GM12891 (cell line): Measurements from ENCODE around the gene KCNK16.
A peak's percentile ranks its signal among the peaks of the same experiment; 100 is the strongest.

Experiments used
- DNase-seq: peaks from one replicate; pipeline ENCODE4 v3.0.0; 2011; ENCODE audit warnings: low spot score; ENCODE audit not compliant: insufficient read length
- FAIRE-seq: peaks from 2 replicates; lab custom pipeline; 2011; peaks lifted over from hg19 to GRCh38; lab: Jason Lieb, UNC
- PAX5 ChIP-seq: IDR thresholded peaks from 2 replicates; pipeline ENCODE4 v1.6.1; 2011; ENCODE audit warnings: low read length, moderate library complexity, mild to moderate bottlenecking; ENCODE audit not compliant: insufficient read depth, severe bottlenecking
- POLR2A ChIP-seq: IDR thresholded peaks from 2 replicates; pipeline ENCODE4 v1.6.1; 2011; ENCODE audit warnings: low read depth, low read length, control low read depth
- POLR2AphosphoS5 ChIP-seq: IDR thresholded peaks from 2 replicates; pipeline ENCODE4 v1.6.1; 2011; ENCODE audit warnings: low read depth, low read length, control low read depth
- POU2F2 ChIP-seq: IDR thresholded peaks from 2 replicates; pipeline ENCODE4 v1.6.1; 2011; ENCODE audit warnings: low read depth, mild to moderate bottlenecking, control low read depth, low read length, moderate library complexity
- SPI1 ChIP-seq: IDR thresholded peaks from 2 replicates; pipeline ENCODE4 v1.6.1; 2011; ENCODE audit warnings: low read depth, low read length, control low read depth
- TAF1 ChIP-seq: IDR thresholded peaks from 2 replicates; pipeline ENCODE4 v1.6.1; 2011; ENCODE audit warnings: low read depth, low read length, control low read depth

The KCNK16 gene

GRCh38 chr6:39360378-39360777 lies 37.9 kb upstream of the KCNK16 start:
- DNase-seq (no peak), FAIRE-seq (no peak)
- TF ChIP-seq POLR2A, result no peak
- TF ChIP-seq SPI1, result no peak
- no peak for TF ChIP-seq POLR2AphosphoS5
- no peak for TF ChIP-seq TAF1
- TF ChIP-seq POU2F2, result no peak
- TF ChIP-seq PAX5, result no peak

DNA sequence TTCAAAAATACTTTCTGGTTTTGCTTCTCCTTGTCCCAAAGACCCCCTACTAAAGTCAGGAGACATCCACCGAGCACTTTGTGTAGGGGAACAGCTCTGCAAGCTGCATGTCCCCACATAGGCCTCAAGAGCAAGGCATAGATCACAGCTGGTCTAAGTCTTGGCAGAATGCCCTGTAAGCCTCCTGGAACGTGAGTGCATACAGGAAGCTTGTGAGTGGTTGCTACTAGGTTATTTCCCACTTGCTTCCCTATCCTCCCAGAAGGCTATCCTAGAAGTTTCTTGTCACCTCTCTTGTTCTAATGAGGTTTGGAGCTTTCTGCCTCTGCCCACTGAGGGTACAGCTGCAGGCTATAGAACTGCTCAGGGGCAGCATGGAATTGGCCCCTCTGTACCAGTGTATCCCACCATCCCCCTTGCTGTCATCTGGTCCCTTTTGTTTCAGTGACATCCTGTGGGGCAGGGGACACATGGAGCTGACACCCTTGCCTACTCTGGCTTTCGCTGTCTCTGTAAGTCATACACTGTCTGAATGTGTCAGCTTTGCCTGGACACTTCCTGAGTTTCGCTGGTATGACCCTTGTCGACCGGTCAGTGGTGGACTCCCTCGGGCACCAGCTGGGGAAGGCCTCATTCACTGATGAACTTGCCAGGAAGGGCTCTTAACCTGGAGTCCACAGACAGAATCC lies 35.6 kb upstream of the KCNK16 start:
- TF ChIP-seq POLR2AphosphoS5 (no peak), POU2F2 (no peak), SPI1 (no peak)
- DNase-seq, result no peak

GRCh38 chr6:39353698-39354315 lies 31.3 kb upstream of the KCNK16 start:
- TF ChIP-seq PAX5 (no peak), SPI1 (no peak), POLR2AphosphoS5 (no peak), POU2F2 (no peak), TAF1 (no peak), POLR2A (no peak)
- FAIRE-seq (no peak), DNase-seq (no peak)

More for the DNA sequence above, 35.6 kb upstream of the KCNK16 start:
- no peak for FAIRE-seq

DNA sequence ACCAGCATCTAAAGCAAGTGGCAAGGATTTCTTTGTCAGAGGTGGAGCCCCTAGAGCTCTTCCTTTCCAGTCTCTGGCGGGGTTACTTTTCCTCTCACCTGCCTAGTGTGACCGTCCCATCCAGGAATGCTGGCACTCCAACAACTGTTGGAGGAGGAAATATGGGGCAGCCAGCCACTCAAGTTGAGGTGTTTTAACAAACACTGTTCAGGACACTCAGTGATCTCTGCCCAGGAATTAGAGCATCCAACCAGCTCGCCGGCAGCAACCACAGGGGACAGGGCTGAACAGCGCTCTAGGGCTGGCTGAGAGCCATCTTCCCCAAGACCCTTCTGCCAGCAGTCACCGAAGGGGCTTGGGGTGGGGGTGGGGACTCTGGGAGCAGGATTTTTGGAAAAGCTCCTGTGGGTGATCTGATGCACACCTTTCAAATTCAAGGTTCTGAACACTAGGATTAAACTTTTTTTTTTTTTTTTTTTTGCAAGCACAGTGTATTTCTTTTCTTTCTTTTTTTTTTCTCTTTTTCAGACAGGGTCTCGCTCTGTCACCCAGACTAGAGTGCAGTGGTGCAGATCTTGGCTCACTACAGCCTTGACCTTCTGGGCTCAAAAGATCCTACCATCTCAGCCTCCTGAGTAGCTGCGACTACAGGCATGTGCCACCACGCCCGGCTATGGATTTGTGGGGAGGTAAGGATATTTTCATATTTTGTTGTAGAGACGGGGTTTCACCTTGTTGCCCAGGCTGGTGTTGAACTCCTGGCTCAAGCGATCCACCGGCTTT lies 28.4 kb upstream of the KCNK16 start:
- DNase-seq (no peak), FAIRE-seq (no peak)
- no peak for TF ChIP-seq POLR2A
- TF ChIP-seq TAF1, result no peak
- no peak for TF ChIP-seq PAX5

GRCh38 chr6:39348740-39349139 lies 26.2 kb upstream of the KCNK16 start:
- FAIRE-seq (no peak), DNase-seq (no peak)
- TF ChIP-seq POU2F2 (no peak), POLR2AphosphoS5 (no peak), TAF1 (no peak), SPI1 (no peak), POLR2A (no peak), PAX5 (no peak)

GRCh38 chr6:39347906-39348585 lies 25.5 kb upstream of the KCNK16 start:
- peak; percentile 76 for DNase-seq
- peak; percentile 5 for FAIRE-seq
- TF ChIP-seq POLR2A (no peak), POU2F2 (no peak), SPI1 (no peak), TAF1 (no peak), PAX5 (no peak), POLR2AphosphoS5 (no peak)

- DNase-seq (no peak), FAIRE-seq (no peak)
- no peak for TF ChIP-seq POLR2AphosphoS5
- TF ChIP-seq PAX5, result no peak
- TF ChIP-seq SPI1, result no peak
- no peak for TF ChIP-seq POU2F2
Measured at GRCh38 chr6:39347206-39347605, 24.7 kb upstream of the KCNK16 start.

DNA sequence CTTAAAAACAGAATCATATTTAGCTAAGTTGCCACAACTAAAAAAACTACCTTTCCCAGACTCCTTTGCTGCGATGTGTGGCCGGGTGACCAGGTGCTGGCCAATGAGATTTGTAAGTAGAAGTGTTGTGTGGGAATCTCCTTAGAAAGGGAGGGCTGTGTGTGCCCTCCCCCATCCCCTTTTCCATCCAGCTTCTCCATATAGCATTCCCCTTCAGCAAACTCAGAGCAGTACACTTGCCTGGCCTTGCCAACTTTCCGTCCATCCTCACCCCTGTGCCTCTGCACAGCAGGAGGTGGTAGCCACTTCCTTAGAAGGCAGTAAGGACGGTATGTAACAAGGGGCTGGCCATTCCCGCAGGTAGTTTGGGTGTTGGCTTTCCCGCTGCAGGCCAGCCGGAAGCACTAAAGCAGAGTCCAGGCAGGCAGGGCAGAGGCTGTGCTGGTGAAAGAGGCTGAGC lies 22.3 kb upstream of the KCNK16 start:
- no peak for FAIRE-seq
- DNase-seq, result no peak
- TF ChIP-seq POLR2AphosphoS5, result no peak
- TF ChIP-seq SPI1, result no peak
- TF ChIP-seq TAF1, result no peak
- TF ChIP-seq POU2F2, result no peak
- TF ChIP-seq POLR2A, result no peak
- no peak for TF ChIP-seq PAX5

GRCh38 chr6:39343396-39343870 lies 20.9 kb upstream of the KCNK16 start:
- TF ChIP-seq POU2F2 (no peak), POLR2AphosphoS5 (no peak), PAX5 (no peak)
- DNase-seq (no peak), FAIRE-seq (no peak)
